Inflammatory macrophage treated with lipopolysaccharide for 1 hour (primary cell): ENCODE results near the gene PDGFA.

Experiments
- DNase-seq, 2 donors: peaks; one replicate each; pipeline ENCODE4 v3.0.0-alpha.2; 2020 to 2022

The PDGFA gene

GRCh38 chr7:500521-501420 lies 18.9 kb downstream of the PDGFA start:
- DNase-seq: no peak

- no peak for DNase-seq
Observed at GRCh38 chr7:499853-500485, 19.7 kb downstream of the PDGFA start.

- DNase-seq: no peak
Observed at GRCh38 chr7:498678-499641, 20.7 kb downstream of the PDGFA start.

- no peak for DNase-seq
Observed at GRCh38 chr7:497946-498655, 21.5 kb downstream of the PDGFA start.

GRCh38 chr7:497346-497745 lies 22.3 kb downstream of the PDGFA start:
- DNase-seq: no peak

GRCh38 chr7:496528-497295 lies 22.9 kb downstream of the PDGFA start:
- DNase-seq: no peak

- no peak for DNase-seq
Observed at GRCh38 chr7:495761-496321, 23.8 kb downstream of the PDGFA start.

- no peak for DNase-seq
Observed at GRCh38 chr7:495326-495725, 24.3 kb downstream of the PDGFA start.

GRCh38 chr7:494906-495305 lies 24.7 kb downstream of the PDGFA start:
- DNase-seq: no peak

GRCh38 chr7:494259-494687 lies 25.4 kb downstream of the PDGFA start:
- DNase-seq: no peak

GRCh38 chr7:493661-494251 lies 25.9 kb downstream of the PDGFA start:
- DNase-seq: no peak

- no peak for DNase-seq
Observed at GRCh38 chr7:492714-493065, 27.0 kb downstream of the PDGFA start.

GRCh38 chr7:491958-492713 lies 27.5 kb downstream of the PDGFA start:
- DNase-seq: no peak

- DNase-seq: no peak
Observed at GRCh38 chr7:491292-491957, 28.2 kb downstream of the PDGFA start.

- no peak for DNase-seq
Observed at GRCh38 chr7:490461-491291, 29.0 kb downstream of the PDGFA start.

- DNase-seq: no peak
Observed at GRCh38 chr7:489876-490275, 29.8 kb downstream of the PDGFA start.

GRCh38 chr7:486216-486743 lies 33.4 kb downstream of the PDGFA start:
- DNase-seq: no peak
